GM18870 (cell line): Measurements from ENCODE around the gene KIF2C.
"Not testable (repeated sequence)": the region's sequence is repeated elsewhere in the genome, so short reads cannot be mapped to it uniquely, and the experiment has no call there.

ENCODE experiments used
- ATAC-seq: cut with Tn5 transposase; IDR thresholded peaks from one replicate; pipeline ENCODE4 v1.9.1; 2021; ENCODE audit warnings: moderate library complexity; ENCODE audit not compliant: unreplicated experiment

Gene KIF2C

DNA sequence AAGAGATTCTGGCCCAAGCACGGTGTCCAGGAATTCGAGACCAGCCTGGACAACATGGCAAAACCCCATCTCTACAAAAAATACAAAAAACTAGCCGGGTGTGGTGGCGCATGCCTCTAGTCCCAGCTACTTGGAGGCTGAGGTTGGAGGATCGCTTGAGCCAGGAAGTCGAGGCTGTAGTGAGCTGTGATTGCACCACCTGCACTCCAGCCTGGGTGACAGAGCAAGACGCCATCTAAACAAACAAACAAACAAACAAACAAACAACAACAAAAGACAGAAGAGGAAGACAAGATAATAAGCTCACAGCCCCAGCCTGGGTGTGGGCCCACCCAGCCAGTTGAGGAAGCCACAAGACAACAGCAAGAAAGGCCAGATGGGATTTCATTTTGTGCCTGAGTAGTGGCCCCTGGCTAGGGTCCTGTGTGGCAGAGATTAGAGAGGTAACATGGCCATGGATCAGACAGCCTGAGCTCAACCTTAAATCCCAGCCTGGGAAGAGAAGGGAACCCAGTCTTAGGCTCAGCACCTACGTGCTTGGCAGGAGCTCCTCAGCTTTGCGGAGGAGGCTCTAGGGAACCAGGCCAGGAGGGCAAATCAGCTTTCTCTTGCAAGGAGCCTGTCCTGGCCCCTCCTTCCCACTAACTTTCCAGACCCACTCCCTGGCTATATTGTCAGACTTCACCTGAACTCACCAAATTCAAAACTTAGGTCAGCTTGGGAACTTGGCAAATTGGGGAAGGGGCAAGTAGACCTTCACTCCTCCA, 53.3 kb downstream of the KIF2C start:
- ATAC-seq = no peak

DNA sequence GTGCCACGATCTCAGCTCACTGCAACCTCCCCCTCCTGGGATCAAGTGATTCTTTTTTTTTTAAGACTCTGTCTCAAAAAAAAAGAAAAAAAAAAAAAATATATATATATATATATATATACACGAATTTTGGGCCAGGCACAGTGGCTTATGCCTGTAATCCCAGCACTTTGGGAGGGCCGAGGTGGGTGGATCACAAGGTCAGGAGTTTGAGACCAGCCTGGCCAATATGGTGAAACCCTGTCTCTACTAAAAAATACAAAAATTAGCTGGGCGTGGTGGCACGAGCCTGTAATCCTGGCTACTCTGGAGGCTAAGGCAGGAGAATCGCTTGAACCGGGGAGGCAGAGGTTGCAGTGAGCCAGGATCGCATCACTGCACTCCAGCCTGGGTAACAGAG, 58.2 kb downstream of the KIF2C start:
- ATAC-seq = not testable (repeated sequence)

DNA sequence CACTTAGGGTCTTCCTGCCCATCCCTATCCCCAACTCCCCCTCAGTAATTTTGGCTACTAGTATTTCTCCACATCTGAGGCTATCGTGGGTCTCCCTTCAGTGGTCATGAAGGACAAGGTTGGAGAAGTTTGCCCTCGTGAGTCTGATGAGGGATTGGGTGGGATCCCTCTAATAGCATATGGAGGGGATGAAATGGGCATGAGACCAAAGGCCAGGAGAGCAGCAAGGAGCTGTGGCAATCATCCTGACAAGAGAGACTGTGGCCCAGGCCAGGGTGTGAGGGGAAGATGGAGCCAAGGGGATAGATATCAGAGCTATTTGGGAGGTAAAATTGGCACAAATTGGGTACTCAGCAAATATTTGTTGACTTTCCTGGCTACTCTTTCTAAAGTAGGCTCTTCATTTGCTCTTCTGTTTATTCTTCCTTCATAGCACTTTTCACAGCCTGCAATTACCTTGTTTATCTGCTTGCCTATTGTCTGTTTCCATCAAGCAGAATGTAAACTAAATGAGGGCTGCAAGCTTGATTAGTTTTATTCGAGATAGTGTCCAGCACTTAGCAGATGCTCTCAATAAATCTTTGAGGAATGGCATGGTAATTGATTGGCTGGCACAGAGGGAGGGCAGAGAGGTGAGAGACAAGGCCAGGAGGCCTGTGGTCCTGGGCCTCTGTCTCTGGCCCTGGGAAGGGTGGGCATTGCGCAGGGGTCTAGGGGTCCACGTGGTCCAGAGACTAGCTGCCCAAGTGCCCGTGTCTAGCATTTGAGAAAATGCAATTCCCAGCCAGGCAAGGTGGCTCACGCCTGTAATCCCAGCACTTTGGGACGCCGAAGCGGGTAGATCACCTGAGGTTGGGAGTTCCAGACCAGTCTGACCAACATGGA, 59.1 kb downstream of the KIF2C start:
- no peak for ATAC-seq

DNA sequence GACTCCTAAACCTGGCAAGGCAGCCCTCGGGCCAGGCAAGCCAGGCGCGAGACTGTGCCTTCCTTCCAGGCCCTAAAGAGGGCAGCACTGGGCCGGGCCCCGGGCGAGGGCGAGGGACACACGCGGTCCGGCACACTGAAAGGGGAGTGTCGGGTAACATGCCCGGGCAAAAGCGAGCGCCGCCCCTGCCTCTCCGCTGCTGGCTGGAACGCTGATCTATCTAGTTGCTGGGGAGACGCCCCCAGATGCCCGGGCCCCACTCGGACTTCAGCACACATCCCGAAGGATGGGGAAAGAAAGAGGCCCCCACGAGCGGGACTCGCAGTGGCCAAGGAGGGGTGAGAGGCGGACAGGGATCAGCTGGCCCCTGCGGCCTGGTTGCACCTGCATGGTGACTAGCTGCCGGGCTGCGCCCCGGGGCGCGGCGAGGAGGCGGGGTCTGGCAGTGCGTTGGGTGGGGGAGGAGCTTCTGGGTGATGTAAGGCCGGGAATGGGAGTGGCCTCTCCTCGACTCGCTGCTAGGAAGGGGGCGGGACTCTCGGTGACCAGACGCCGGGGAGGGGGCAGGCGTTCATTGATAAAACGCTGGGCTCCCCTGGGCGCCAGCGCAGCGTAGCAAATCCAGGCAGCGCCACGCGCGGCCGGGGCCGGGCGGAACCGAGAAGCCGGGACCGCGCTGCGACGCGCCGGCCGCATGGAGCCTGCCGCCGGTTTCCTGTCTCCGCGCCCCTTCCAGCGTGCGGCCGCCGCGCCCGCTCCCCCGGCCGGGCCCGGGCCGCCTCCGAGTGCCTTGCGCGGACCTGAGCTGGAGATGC, 60.3 kb downstream of the KIF2C start, which contains the start of gene PLK3:
PLK3 (plus strand) TSS at position 608 of the 815 bp plus-strand sequence; CDS start at position 695, 87 bp downstream.
- peak; percentile 74 for ATAC-seq

DNA sequence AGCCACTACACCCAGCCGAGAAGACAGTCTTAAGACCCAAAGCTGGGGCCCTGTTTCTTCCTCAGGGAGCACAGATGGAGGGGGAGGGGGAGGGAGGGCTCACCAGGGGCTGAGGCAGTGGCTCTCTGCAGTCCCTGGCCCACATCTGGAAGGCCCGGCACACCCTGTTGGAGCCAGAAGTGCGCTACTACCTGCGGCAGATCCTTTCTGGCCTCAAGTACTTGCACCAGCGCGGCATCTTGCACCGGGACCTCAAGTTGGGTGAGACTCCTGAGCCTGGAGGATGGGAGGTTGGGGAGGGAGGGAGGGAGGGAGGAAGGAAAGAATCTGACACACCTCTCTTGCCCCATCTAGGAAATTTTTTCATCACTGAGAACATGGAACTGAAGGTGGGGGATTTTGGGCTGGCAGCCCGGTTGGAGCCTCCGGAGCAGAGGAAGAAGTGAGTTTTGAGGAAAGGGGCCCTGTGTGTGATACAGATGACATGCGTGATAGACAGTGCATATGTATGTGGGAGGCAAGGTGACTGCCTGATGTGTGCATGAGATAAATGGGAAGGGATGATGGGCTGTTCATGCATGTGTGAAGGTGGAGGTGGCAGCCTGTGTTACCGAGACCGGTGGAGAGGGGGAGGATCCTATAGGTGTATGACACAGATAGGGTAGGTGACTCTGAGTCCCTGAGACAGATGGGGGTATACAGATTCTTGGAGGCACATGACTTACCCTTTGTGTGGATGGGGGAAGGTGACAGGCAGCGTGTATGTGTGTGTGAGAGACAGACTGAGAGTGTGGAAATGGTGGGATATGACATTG, 62.1 kb downstream of the KIF2C start:
- no peak for ATAC-seq

DNA sequence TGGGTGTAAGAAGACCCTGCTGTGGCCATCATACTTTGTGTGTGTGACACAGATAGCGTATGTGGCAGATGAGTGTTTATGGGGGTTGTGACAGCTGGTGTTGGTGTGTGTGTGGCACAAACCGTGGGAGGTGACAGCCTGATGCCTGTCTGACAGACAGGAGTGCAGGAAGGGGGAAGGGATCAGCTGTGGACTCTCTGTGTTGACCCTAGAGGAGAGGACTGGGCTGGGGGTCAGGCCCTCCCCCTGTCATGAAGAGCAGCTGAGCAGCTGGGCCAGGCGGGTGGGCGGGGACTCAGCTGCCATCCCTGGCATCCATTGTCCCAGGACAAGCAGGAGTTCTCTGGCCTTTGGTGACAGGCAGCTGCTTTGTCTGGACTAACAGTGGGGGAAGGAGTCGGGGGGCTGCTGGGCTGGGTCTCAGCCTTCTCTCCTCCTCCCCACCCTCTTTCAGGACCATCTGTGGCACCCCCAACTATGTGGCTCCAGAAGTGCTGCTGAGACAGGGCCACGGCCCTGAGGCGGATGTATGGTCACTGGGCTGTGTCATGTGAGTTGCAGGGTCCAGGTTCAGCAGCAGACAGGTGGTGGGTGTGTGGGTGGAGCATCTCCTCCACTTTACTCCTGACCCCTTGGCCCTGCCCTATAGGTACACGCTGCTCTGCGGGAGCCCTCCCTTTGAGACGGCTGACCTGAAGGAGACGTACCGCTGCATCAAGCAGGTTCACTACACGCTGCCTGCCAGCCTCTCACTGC, 62.8 kb downstream of the KIF2C start:
- no peak for ATAC-seq

DNA sequence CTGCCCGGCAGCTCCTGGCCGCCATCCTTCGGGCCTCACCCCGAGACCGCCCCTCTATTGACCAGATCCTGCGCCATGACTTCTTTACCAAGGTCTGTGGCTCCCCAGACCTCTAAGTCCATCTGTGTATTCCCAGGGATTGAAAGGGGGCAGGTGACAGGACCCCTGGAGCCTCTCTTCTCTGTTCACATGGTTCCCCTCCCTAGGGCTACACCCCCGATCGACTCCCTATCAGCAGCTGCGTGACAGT, 63.4 kb downstream of the KIF2C start:
- no peak for ATAC-seq

DNA sequence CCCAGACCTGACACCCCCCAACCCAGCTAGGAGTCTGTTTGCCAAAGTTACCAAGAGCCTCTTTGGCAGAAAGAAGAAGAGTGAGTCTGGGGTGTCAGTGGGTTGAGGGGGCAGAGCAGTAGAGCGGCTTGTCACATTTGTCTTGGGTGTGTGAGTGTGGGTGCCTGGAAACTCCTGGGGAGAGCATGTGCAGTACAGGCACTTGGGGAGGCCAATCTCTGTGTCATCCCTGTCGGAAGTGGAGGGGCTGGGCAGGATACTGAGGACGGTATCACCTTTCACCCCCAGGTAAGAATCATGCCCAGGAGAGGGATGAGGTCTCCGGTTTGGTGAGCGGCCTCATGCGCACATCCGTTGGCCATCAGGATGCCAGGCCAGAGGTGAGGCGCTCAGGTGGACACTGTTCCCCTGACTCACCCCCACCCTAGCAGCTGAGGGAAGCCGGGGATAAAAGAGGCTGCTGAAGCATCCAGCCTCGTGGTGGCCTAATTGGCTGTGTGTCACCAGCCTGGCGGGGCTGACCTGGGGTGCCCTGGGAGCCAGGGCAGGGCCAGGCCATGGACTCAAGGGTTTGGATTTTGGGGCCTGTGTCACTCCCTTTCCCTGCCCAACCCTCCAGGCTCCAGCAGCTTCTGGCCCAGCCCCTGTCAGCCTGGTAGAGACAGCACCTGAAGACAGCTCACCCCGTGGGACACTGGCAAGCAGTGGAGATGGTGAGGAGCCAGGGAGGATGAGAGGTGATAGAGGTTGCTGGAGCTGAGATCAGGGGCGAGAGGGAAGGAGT, 63.9 kb downstream of the KIF2C start:
- ATAC-seq = no peak

DNA sequence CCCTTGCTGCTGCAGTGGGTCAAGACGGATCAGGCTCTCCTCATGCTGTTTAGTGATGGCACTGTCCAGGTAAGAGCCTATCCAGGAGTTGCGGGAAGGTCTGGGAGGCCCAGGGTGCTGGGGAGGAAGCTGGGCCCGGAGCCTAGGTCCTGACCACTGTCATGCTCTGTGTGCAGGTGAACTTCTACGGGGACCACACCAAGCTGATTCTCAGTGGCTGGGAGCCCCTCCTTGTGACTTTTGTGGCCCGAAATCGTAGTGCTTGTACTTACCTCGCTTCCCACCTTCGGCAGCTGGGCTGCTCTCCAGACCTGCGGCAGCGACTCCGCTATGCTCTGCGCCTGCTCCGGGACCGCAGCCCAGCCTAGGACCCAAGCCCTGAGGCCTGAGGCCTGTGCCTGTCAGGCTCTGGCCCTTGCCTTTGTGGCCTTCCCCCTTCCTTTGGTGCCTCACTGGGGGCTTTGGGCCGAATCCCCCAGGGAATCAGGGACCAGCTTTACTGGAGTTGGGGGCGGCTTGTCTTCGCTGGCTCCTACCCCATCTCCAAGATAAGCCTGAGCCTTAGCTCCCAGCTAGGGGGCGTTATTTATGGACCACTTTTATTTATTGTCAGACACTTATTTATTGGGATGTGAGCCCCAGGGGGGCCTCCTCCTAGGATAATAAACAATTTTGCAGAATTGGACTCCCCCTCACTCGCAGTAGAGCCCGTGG, 65.8 kb downstream of the KIF2C start:
- ATAC-seq = no peak

DNA sequence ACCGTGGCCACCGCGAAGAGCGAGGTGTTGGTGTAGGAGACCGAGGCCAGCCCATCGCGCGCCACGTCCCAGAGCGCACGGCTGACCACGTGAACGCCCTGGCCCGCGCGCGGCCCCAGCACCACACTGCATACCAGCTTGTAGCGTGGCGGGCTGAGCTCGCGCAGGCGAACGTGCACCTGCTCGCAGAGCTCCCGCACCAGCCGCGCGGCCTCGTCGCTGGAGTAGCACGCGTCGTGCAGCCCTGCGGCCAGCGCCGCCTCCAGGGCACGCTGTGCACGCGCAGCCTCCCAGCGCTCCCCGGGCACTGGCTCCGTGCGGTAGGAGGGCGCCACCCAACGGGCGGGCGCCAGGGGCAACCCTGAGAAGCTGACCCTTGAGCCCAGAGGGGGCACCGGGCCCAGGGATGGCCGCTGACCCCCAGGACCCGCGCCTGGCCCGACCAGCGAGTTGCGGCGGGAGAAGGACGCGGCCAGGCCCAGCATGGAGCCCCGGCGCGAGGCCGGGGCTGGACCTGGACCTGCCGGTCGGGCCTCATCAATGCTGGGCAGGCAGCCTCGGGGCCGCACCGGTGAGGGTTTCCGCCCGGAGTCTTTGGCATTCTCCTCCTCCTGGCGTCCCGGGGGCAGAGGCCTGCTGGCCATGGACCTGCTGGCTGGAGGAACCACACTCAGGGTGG, 66.5 kb downstream of the KIF2C start:
- no peak for ATAC-seq

DNA sequence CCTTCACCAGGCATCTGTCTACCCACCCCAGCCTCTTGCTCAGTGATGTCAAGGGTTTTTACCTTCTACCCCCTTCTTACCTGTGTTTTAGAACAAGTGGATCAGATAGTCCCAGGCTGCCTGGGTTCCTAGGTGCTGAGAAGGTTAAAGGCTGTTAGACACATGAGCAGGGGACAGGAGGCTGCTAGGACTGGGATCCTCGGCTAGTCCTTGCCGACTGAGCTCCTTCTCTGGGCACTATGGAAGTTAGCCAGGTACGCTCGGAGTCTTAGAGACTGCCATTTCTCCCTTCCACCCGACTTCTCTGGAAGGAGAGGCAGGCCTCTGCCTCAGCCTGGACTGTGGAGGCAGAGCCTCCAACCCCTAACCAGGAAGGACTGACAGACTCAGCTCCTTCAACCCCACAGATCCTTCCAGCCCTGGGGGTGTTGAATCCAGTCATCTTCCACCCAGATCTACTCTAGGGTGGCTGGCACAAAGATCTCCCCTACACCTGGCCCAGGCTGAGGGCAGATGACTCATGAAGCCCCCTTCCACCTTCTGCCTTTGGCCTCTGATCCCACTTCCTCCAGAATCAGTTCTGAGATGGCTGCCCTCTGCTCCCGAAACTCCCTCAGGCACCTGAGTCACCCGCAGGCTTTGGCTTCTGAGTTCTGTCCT, 67.2 kb downstream of the KIF2C start, which contains the start of gene DYNLT4:
DYNLT4 (minus strand) TSS at position 648 of the 660 bp plus-strand sequence. CDS start 683 bp downstream, outside the sequence.
- no peak for ATAC-seq

DNA sequence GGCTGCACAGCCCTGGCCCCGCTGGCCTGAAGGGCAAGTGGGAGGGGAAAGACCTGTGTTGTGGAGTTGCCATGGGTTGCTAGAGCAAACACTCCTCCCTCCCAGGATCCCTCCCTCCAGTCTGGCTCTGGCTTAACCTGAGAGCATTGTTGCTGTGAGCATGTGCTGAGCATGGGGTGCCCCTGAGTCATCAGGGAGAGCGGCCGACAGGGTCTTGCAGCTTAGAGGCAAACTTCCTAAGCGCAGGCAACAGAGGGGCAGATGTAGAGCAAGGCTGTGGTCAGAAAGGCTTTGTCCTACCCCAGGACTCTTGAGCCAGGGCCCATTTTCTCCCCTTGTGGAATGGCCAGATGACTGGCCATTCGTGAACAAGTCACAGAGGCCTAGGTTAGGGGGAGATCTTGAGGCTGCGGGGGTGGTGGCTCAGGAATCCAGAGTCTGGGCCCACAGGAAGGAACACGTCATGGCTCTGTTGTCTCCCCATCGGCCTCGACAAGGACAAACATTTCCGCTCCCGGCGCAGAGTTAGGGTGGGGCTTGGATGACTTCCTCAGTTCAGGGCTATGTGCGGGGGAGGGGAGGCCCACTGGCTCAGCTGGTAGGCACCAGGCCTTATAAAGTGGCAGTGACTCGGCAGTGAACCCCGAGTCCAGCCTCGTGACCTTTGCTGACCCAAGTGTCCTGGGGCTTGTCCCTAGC, 67.9 kb downstream of the KIF2C start:
- ATAC-seq = peak; percentile 33

DNA sequence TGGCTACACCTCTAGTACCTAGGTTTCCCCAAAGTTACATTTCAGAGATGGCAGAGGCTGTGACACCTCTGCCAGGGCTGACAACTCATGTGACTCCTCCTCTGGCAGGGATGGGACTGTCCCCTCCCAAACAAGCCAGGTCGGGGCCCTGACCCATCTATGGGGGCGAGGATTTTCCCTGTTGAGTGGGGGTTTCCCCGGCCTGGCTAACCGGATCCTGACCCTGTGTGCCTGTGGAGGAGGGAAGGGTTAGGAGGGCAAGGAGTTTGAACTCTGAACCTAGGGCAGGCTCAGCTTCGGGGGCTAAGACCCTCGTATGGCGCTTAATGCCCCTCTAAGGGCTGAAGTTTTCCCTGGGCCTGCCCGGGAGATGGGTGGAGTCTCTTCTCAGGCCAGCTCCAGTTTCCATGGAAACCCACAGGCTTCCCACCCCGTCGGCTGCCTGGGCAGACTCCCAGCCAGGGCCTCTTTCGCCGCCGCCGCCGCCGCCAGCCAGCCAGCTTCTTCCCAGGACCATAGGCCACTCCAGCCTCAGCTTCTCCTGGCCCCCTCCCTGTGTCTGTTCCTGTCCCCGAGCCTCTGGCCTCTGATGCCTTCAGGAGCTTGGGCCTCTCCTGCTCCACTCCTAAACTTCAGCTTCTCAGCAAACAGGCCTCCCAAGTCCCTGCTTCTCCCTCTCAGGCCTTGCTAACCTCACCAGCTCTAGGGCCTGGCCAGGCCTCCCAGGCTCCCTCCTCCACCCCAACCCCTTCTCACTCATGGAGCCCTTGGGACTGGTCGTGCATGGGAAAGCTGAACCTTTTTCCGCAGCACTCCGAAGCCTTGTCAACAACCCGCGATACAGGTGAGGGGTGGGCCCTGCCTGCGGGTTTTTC, 68.7 kb downstream of the KIF2C start, which contains the start of gene BTBD19:
BTBD19 (plus strand) TSS at position 461 of the 875 bp plus-strand sequence; CDS start at position 759, 298 bp downstream.
- peak; percentile 24 for ATAC-seq

DNA sequence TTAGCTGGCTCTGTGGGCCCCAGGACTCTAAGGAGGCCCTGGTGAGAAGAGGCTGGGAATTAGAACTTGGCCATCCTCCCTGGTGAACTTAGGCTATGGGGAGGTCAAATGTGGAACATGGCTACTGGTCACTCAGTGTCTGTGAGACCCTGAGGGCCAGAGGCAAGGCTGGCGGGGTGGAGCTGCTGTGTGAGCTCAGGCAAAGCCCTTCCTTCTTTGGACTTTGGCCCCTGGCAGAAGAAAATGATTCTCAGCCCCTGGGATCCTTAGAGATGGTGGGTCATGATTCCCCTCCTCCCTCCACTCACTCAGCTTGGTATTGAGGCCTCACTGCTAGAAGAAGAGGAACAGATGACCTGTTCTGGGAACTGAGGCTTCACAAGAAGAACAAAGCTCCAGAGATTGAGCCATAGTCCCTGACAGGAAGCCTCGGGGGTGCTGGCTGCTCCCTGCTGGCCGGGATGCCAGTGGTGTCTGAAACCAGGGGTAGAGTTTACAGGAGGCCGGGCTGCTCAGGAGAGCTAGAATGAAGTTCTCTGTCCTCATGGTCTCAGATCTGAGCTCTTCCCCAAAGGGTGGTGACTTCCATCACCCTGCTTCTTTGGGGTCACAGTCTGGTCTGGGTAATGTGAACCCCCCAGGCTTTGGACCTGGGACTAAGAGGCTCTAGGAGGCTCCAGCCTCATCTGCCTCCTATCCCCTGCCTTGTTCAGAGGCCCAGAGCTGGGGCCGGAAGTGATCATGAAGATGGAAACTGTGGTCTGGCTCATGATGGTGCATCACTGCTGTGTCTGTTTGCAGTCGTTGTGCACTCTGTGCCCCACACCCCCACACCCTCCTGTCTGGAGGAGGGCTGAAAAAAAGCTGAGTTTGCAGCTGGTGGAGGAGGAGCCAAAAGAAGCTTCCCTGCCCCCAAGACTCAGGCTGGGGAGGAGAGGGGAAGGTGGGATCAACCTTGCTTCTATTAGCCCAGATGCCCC, 69.6 kb downstream of the KIF2C start:
- peak; percentile 37 for ATAC-seq
